Neural cell (in vitro differentiated cells): ENCODE results near the gene LRIG1.

Experiments used
- CTCF ChIP-seq: fragments of 450-650 bp; IDR thresholded peaks from 2 replicates; pipeline ENCODE4 v1.5.1; 2014; ENCODE audit warnings: antibody characterized with exemption, mild to moderate bottlenecking, moderate library complexity; ENCODE audit not compliant: poor library complexity, severe bottlenecking
- EZH2 ChIP-seq: fragments of 200-600, 300-800 bp; shearing (Covaris generic), sonication (generic); IDR thresholded peaks from 2 replicates; pipeline ENCODE4 v1.6.1; 2014; ENCODE audit warnings: antibody characterized with exemption, low read length, borderline replicate concordance, mild to moderate bottlenecking; ENCODE audit not compliant: insufficient read depth, poor library complexity, severe bottlenecking

DNA sequence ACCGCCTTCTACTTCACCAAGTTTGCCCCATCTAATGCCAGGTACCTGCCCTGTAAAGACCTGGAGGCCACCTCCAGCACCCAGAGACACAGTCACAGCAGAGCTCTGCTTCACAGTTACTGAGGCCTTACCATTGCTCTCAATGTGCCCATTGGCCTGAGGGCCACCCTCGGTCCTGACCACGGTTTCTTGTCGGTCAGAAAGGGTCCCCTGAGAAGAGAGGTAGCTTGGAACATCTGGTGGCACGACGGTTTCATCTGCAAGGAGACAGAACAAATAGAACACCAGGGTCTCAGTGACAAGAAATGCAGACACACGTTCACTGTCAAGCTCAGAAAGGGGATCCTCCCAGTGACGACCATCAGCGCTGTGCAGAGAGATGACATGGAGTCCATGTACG, 118.7 kb downstream of the LRIG1 start:
- TF ChIP-seq CTCF (no peak), EZH2 (no peak)
